ENCODE data around the gene HSP90AA1. TPM values are rescaled to one million over a fixed set of nuclear protein-coding genes. Genes with fewer than 3 reads are reported as not detected.

Gene HSP90AA1
- total RNA-seq, 1 donor from 2014 or later, result 691 TPM

GRCh38 chr14:102095231-102095870 is 8.5 kb upstream of the HSP90AA1 start:
- Histone ChIP-seq H3K36me3 (ENCODE audit: control insufficient read depth, insufficient read depth, low read length) (no peaks in the 10 kb centered on the region), H3K4me3 (ENCODE audit: low read depth, low read length) (no peak overlapping the region), H3K27me3 (ENCODE audit: control insufficient read depth, insufficient read depth, low read length) (no peaks in the 10 kb centered on the region)
- TF ChIP-seq CTCF (IDR thresholded peaks at IDR 0.05; ENCODE audit: insufficient read depth, low read length, poor library complexity, severe bottlenecking), result no peak
- no peak for DNase-seq (ENCODE audit: low read depth)

GRCh38 chr14:102094101-102094500 is 7.3 kb upstream of the HSP90AA1 start:
- no peaks in the 10 kb centered on the region for H3K27me3 ChIP-seq (ENCODE audit: control insufficient read depth, insufficient read depth, low read length)
- no peak for TF ChIP-seq CTCF (IDR thresholded peaks at IDR 0.05; ENCODE audit: insufficient read depth, low read length, poor library complexity, severe bottlenecking)
- no peaks in the 10 kb centered on the region for H3K36me3 ChIP-seq (ENCODE audit: control insufficient read depth, insufficient read depth, low read length)
- no peak overlapping the region for H3K4me3 ChIP-seq (ENCODE audit: low read depth, low read length)
- no peak for DNase-seq (ENCODE audit: low read depth)

GRCh38 chr14:102092806-102093205 is 6.0 kb upstream of the HSP90AA1 start:
- DNase-seq (ENCODE audit: low read depth), result no peak
- no peak for TF ChIP-seq CTCF (IDR thresholded peaks at IDR 0.05; ENCODE audit: insufficient read depth, low read length, poor library complexity, severe bottlenecking)
- Histone ChIP-seq H3K4me3 (ENCODE audit: low read depth, low read length) (no peak overlapping the region), H3K36me3 (ENCODE audit: control insufficient read depth, insufficient read depth, low read length) (no peaks in the 10 kb centered on the region), H3K27me3 (ENCODE audit: control insufficient read depth, insufficient read depth, low read length) (no peaks in the 10 kb centered on the region)

GRCh38 chr14:102090713-102091112 is 3.9 kb upstream of the HSP90AA1 start:
- no peak for TF ChIP-seq CTCF (IDR thresholded peaks at IDR 0.05; ENCODE audit: insufficient read depth, low read length, poor library complexity, severe bottlenecking)
- DNase-seq (ENCODE audit: low read depth), result no peak
- Histone ChIP-seq H3K4me3 (ENCODE audit: low read depth, low read length) (no peak overlapping the region), H3K27me3 (ENCODE audit: control insufficient read depth, insufficient read depth, low read length) (no peaks in the 10 kb centered on the region), H3K36me3 (ENCODE audit: control insufficient read depth, insufficient read depth, low read length) (no peaks in the 10 kb centered on the region)

- DNase-seq (ENCODE audit: low read depth), result no peak
- TF ChIP-seq CTCF (IDR thresholded peaks at IDR 0.05; ENCODE audit: insufficient read depth, low read length, poor library complexity, severe bottlenecking), result no peak
- Histone ChIP-seq H3K36me3 (ENCODE audit: control insufficient read depth, insufficient read depth, low read length) (no peaks in the 10 kb centered on the region), H3K4me3 (ENCODE audit: low read depth, low read length) (no peak overlapping the region), H3K27me3 (ENCODE audit: control insufficient read depth, insufficient read depth, low read length) (no peaks in the 10 kb centered on the region)
Measured at GRCh38 chr14:102089621-102090343, 2.9 kb upstream of the HSP90AA1 start.
